Stimulated activated CD8-positive, alpha-beta memory T cell treated with anti-CD3 and anti-CD28 coated beads, Interleukin-4, amount 100 ng/mL, for 48 hours (primary cell): ENCODE measurements around the gene TCTN3.
"Not testable (repeated sequence)": the region's sequence is repeated elsewhere in the genome, so short reads cannot be mapped to it uniquely, and the experiment has no call there.

Experiments
- DNase-seq: peaks from one replicate; pipeline ENCODE4 v3.0.0-alpha.2; 2020

Gene TCTN3

GRCh38 chr10:95683966-95684365 lies 9.8 kb downstream of the TCTN3 start:
- DNase-seq, result no peak

DNA sequence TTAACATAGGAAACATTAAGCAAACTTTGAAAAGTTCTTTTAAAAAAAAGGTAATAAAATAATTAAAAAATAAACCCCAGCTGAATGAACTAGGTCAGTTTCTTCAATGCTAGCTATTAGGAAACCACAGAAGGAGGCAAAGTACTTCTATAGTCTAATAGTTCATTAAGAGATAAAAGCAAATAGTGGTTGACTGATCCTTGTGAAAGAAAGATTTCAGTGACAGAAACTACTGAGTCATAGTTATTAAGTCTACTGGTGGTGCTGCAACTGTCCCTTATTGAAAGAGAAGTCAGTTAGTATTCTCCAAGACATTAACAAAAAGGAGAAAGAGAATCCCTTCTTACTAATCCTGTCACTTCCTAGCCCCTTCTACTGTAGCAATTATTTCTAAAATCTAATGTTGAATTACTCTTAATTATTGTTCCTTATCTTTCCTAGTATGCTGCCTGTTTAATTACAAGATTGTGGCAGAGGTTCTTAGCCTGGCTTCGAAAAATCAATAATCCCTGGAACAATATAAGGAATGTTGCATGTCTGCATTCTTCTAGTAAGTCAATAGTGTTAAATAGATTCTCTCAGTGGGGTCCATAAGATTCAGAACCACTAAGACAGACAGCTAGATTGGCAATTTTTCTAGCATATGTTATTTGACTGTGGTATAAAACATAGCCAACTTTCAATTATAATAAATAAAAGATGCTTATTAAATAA lies 18.2 kb downstream of the TCTN3 start:
- no peak for DNase-seq

- DNase-seq, result no peak
Observed at GRCh38 chr10:95674643-95675042, 19.1 kb downstream of the TCTN3 start.

GRCh38 chr10:95672641-95673040 lies 21.1 kb downstream of the TCTN3 start:
- DNase-seq, result not testable (repeated sequence)

DNA sequence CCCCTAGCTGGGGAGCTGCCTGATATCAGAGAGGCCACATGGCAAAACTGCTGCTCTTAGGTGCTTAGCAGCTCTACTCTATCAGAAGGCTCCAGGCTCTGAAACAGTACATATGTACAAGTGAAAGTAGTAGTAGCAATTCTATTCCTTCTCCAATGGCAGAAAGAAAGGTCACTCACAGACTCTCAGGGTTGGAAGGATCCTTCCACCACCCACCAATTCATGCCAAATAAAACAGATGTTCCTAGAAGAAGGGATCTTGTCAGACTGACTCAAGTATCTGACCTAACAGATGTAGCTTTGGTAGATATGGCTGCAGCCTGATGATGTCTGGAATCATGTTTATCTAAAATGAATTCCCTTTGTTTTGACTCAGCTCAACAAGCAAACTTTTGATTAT lies 29.2 kb downstream of the TCTN3 start:
- no peak for DNase-seq

DNA sequence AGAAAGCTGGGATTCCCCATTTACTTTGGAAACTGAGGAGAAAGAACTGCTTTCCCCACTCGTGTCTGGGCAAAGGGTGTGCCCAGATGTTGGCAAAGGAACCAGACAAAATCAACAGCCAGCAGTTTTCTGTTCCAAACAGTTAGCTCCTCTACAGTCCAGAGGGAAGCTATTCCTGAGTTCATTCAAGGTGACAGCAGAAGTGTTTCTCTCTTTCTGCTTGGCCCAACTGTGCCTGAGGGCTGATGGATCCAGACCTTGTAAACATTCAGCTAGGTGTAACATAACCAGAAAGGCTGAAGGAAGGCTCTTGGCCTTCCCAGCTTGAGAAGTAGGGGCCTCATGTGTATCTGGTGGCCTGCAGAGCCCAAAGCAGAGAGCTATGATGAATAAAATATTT lies 30.2 kb downstream of the TCTN3 start:
- no peak for DNase-seq

- no peak for DNase-seq
Observed at GRCh38 chr10:95661818-95662217, 31.9 kb downstream of the TCTN3 start.

GRCh38 chr10:95660283-95660682 lies 33.4 kb downstream of the TCTN3 start:
- no peak for DNase-seq

DNA sequence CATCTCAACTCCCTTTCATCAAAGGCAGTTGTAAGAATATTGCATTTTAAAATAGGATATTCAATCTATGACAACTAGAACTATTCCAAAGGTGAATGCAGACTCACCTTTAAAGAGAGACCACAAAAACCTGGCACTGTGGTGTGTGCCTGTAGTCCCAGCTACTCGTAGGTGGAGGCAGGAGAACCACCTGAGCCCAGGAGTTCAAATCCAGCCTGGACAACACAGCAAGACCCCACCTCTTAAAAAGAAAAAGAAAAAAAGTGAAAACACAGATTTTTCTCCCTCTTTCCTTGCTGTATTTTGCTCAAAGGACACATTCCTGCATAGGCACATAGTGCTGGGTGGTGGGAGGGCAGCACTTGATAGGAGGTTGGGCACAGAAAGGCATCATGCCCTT lies 36.5 kb downstream of the TCTN3 start:
- DNase-seq, result no peak

DNA sequence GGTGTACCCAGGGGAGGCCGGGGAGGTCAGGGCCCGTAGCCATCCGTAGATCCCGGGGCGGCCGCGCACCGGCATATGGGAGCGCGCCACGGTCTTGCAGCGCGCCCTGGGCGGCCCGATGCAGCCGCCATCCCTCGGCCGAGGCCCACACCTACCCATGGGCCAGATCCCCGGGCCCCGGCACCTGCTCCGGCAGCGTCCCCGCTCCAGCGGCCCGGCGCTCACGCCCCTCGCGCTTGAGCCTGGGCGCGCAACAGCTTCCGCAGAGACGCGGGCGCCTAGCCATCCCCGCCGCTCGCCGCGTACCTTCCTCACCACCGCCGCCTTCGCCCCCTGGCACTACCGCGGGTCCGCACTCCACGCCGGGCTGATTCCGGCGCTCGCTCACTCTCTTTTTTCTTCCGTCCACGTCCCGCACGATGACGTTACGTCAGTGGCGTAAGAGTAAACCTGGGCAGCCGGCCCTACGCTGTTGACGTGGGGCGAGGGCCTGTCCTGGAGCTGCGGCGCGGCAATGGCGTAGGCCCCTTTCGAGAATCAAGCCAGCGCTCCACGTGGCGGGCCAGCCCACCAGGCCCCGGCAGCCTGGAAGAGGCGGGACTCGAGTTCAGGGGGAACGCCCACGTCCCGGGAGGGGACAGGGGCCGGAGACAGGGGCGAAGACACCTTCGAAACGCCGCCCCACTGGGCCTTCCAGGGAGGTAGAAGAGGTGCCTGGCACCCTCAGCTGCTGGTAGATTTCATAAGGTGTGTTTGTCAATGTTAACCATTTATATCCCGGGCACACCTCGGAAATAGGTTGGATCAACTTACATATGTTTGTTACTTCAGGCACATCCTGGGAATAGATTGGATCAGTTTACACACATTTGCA lies 37.2 kb downstream of the TCTN3 start, which contains the start of gene ALDH18A1:
Gene ALDH18A1, minus strand, starts transcription at position 421 of the 874 bp plus-strand sequence. CDS start 3,334 bp downstream, outside the sequence.
- DNase-seq, result peak; percentile 94

DNA sequence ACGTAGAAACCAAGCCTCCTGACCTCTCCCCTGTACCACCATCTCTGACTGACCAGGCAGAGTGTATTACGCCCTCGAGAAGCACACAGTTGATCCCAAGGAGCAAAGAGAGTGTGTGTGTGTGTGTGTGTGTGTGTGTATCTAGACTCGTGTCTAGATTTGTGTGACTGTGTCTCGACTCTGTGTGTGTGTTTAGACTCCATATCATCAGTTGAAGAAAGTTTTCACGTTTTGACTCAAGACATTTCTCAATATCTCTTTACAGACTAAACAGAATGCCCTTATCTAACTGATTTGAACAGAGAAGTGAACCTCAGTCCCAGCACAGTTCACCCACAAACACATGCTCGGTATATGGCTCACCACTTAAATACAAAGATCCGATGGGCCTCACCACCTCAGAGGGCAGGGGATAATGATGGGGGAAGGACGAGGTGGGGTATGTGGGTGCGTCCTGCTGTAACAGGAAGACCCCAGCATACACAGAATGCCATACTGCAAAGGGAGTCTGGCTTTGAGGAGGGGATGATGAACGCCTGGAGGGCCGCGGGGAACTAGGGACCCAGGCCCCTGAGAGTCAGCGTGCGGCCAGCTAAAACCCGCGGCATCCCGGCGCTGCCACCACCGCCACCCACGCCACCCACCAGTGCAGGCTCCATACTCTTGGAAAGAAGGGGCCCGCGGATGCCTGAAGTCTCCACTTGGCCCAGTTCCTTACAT lies 38.0 kb downstream of the TCTN3 start:
- peak; percentile 43 for DNase-seq

DNA sequence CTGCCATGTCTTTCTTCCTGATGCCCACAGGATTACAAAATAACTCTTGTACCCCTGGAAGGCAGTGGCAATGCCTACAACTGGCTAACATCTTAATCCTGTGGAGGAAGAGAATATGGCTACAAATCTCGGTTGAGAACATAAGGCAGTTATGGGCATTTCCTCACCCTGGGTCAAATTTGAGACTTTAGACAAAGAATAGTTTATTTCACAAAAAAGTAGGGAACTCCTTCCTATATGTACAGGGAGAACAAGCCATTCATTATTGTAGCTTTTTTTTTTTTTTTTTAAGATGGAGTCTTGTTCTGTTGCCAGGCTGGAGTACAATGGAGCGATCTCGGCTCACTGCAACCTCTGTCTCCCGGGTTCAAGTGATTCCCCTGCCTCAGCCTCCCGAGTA lies 39.8 kb downstream of the TCTN3 start:
- no peak for DNase-seq

GRCh38 chr10:95651346-95652060 lies 42.2 kb downstream of the TCTN3 start:
- DNase-seq, result no peak

DNA sequence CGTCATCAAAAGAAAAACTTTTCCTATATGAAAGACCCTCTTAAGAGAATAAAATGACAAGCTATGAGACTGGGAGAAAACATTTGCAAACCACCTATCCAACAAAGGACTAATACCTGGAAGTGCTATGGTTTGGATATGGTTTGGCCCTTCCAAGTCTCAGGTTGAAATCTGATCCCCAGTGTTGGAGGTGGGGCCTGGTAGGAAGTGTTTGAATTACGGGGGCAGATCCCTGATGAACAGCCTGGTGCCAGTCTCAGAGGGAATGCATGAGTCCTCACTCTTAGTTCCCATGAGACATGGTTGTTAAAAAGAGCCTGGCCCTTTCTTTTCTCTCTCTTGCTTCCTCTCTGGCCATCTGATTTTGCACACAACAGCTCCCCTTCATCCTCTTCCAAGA lies 43.5 kb downstream of the TCTN3 start:
- no peak for DNase-seq

DNA sequence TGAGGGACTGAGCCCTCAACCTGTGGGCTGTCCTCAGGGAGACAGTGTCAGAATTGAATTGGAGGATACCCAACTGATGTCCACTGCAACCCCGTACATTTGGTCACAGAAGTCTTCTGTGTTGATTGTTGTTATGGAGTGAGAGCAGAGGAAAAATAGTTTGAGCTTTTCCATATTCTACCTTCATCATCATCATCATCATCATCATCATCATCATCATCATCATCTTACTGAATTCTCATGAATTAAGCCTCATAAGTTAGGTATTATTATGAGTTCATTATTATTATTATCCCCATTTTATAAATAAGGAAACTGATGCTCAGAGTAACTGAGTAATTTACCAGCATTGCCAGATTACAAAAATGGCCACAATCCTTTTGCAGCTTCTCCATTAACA lies 45.6 kb downstream of the TCTN3 start:
- DNase-seq, result no peak

- DNase-seq, result no peak
Observed at GRCh38 chr10:95646160-95646559, 47.6 kb downstream of the TCTN3 start.

- no peak for DNase-seq
Observed at GRCh38 chr10:95644901-95645300, 48.8 kb downstream of the TCTN3 start.

- no peak for DNase-seq
Observed at GRCh38 chr10:95640891-95641315, 52.8 kb downstream of the TCTN3 start.

GRCh38 chr10:95637911-95638310 lies 55.8 kb downstream of the TCTN3 start:
- DNase-seq, result no peak

DNA sequence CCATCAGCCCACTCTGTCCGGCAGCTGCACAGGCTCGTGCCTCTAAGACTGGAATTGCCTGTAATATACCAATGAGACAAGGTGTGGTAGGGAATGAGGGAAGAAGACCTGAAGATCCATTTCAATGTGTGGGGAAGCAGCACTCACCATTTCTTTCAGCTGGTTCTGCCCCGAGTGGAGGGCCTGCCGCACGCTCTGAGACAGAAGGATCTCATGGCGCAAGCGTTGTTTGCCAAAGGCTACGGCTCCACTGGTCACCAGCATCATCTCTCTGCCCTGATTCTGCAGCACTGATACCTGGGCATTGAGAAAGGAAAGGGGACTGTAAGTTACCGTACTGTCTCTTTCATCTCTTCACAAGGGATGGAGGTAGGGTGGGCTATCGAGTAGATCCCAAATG lies 56.6 kb downstream of the TCTN3 start:
- no peak for DNase-seq

- DNase-seq, result no peak
Observed at GRCh38 chr10:95635319-95635733, 58.4 kb downstream of the TCTN3 start.

GRCh38 chr10:95628786-95629185 lies 64.9 kb downstream of the TCTN3 start:
- no peak for DNase-seq

DNA sequence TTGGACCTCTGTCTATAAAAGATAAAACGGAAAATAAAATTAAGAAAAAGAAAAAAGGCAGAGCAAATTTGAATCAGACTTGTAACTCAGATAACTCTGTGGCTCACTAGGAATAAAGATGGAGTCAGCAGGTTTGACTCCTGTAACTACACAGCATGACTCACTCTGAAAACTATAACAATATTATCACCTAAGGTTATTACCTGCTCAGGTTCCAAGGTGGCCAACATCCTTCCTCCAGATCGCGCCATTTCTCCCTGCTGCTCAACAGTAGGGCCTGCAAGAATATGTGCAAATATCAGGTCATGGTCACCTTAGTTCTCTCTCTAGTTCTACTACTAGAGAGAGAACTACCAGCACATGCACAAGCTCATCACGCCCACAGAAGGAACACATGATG lies 67.2 kb downstream of the TCTN3 start:
- no peak for DNase-seq
